Measurements from ENCODE around the gene DOCK10.

The DOCK10 gene

DNA sequence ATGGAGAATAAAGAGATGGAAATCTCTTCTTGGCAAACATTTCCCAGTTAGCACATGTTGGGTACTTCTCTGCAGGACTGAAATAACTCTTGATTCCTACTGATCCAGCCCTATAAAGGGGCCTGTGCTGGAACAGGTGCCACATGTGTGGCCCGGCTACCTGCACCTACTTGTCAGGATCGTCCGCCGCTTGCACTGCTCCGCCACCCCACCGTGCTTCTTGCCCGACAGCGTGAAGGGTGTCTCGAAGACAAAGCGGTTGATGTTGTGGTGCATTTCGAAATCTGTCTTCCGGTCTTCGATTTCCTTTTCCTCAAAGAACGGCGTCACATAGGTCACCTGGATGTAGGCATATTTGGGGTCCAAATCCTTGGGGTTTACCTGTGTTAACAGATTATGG, 267.5 kb downstream of the DOCK10 start:
- TF ChIP-seq, protein P1, sequence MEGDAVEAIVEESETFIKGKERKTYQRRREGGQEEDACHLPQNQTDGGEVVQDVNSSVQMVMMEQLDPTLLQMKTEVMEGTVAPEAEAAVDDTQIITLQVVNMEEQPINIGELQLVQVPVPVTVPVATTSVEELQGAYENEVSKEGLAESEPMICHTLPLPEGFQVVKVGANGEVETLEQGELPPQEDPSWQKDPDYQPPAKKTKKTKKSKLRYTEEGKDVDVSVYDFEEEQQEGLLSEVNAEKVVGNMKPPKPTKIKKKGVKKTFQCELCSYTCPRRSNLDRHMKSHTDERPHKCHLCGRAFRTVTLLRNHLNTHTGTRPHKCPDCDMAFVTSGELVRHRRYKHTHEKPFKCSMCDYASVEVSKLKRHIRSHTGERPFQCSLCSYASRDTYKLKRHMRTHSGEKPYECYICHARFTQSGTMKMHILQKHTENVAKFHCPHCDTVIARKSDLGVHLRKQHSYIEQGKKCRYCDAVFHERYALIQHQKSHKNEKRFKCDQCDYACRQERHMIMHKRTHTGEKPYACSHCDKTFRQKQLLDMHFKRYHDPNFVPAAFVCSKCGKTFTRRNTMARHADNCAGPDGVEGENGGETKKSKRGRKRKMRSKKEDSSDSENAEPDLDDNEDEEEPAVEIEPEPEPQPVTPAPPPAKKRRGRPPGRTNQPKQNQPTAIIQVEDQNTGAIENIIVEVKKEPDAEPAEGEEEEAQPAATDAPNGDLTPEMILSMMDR (IDR thresholded peaks at IDR 0.05; ENCODE audit: borderline replicate concordance, control extremely low read depth, extremely low read depth, insufficient read depth, missing control alignments), result no peak
- no peak for DNase-seq (ENCODE audit: low spot score)
- in situ Hi-C loops (cut with MboI; ENCODE audit: low sequenced_read_pairs, unreplicated experiment), result loop anchor here (10.0 kb wide), 2 partner anchors 120 to 420 kb away; no protein-coding TSS in a partner anchor

DNA sequence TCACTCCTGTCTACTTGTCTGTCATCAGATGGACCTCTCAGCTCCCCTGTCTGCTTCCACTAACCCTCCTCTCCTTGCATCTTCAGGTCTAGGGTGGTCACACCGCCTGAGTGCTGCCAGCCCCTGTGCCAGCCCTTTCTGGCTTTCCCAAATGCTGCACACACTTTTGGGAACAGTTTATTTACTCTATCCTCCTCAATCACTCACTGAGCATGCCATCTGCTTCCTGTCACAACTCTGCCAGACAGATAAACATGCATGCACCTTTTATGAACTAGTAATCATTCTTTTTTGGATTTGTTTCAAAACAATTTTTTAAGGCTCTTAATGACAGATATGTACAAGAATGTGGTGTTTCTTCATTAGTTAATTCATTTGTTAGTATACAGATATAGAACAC, 269.8 kb downstream of the DOCK10 start:
- TF ChIP-seq, protein P1 (IDR thresholded peaks at IDR 0.05; ENCODE audit: borderline replicate concordance, control extremely low read depth, extremely low read depth, insufficient read depth, missing control alignments), result no peak
- DNase-seq (ENCODE audit: low spot score), result no peak
- in situ Hi-C loops (cut with MboI; ENCODE audit: low sequenced_read_pairs, unreplicated experiment), result loop anchor here (10.0 kb wide), 2 partner anchors 118 to 418 kb away; no protein-coding TSS in a partner anchor

DNA sequence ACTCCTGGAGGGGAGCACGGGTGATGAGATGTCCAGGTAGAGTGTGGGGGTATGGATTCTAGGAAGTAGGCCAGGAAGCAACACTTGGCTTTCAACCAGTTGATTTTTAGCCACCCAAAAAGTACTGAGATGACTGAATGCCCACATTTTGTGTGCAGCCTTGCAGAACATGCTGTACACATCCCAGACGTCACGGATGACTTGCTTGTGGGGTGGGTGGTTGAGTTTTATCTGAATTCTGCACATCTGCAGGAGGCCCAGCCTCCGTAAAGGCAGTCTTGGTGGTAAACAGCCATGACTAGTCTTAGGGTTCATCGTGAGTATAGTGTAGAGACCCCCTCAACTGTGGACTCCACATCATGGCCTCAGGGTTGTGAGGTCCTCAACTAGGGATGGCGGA, 272.8 kb downstream of the DOCK10 start:
- TF ChIP-seq, protein P1 (IDR thresholded peaks at IDR 0.05; ENCODE audit: borderline replicate concordance, control extremely low read depth, extremely low read depth, insufficient read depth, missing control alignments), result no peak
- in situ Hi-C loops (cut with MboI; ENCODE audit: low sequenced_read_pairs, unreplicated experiment), result no loop called here
- no peak for DNase-seq (ENCODE audit: low spot score)

DNA sequence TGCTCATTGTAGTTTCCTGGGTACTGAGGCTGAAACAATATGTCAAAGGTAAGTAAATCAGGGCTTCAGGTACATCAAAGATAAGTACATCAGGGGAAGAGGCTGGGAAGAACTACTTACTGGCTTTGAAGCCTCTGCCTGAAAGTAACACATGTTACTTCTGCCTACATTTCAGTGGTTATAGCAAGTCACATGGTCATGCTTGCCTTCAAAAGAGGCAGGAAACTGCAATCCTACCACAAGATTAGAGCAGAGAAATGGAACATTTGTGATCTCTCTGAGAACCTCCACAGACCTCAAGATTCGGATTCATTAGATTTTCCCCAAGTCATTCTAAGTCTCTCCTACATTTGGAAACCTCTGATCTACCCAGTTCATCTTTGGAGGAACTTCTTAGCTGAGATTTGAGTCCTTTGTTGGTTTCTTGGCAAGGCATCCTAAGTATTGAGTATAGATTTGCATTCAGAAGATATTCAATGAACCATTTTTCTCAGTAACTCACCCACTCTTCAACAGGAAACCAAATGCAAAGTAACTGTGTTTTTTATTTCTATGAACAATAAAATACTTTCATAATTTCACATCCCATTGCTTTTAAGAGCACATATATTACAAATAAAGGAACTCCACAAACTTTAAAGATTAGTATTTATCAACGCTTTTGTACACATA, 277.6 kb downstream of the DOCK10 start:
- in situ Hi-C loops (cut with MboI; ENCODE audit: low sequenced_read_pairs, unreplicated experiment), result no loop called here
- no peak for DNase-seq (ENCODE audit: low spot score)
- TF ChIP-seq, protein P1 (IDR thresholded peaks at IDR 0.05; ENCODE audit: borderline replicate concordance, control extremely low read depth, extremely low read depth, insufficient read depth, missing control alignments), result no peak

DNA sequence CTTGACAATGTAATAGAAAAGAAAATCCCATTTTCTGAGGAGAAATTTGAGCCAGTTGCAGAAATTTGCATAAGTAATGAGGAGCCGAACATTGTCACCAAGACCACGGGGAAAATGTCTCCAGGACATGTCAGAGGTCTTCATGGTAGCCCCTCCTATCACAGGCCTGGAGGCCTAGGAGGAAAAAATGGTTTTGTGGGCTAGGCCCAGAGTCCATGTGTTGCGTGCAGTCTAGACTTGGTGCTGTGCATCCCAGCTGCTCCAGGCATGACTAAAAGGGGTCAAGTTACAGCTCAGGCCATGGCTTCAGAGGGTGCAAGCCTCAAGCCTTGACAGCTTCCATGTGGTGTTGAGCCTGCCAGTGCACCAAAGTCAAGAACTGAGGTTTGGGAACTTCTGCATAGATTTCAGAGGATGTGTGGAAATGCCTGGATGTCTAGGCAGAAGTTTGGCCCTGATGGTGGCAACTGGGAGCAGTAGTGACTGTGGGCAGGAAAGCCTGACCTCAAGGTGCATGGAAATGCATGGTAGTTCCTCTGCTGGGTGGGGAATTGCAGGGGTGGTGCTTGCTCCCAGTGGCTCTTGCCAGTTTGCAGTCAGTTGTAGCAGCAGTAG, 284.2 kb downstream of the DOCK10 start:
- TF ChIP-seq, protein P1 (IDR thresholded peaks at IDR 0.05; ENCODE audit: borderline replicate concordance, control extremely low read depth, extremely low read depth, insufficient read depth, missing control alignments), result no peak
- in situ Hi-C loops (cut with MboI; ENCODE audit: low sequenced_read_pairs, unreplicated experiment), result no loop called here
- DNase-seq (ENCODE audit: low spot score), result no peak

DNA sequence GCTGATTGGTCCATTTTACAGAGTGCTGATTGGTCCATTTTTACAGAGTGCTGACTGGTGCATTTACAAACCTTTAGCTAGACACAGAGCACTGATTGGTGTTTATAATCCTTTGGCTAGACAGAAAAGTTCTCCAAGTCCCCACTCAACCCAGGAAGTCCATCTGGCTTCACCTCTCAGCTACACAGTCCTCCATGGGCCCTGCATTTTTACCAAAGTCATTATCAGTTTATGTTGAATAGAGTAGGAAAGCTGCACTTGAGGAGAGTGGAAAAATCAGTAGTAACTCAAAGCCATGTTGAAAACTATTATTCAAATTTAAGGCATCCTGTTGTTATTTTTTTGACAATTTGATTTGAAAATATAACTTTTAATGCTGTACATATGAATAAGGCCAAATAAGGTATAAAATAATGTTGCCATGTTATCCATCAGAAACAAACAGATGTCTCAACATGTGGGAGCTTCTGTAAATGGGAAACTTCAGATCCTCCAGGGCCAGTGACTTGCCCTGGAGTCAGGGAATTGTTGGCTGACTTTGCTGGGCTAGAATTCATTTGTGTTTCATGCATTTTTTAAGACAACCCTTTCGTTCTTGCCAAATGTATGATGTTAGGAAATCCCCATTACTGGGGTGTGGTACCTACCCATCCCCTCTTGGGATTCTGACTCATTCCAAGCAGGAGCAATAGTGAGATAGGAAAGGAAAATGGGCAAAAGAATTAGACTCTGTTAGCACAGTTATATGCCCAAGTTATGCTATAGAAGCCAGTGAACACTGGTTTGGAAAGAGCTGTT, 288.3 kb downstream of the DOCK10 start:
- TF ChIP-seq, protein P1 (IDR thresholded peaks at IDR 0.05; ENCODE audit: borderline replicate concordance, control extremely low read depth, extremely low read depth, insufficient read depth, missing control alignments), result no peak
- in situ Hi-C loops (cut with MboI; ENCODE audit: low sequenced_read_pairs, unreplicated experiment), result no loop called here
- no peak for DNase-seq (ENCODE audit: low spot score)
